Hepatocyte (in vitro differentiated cells): ENCODE measurements around the gene DZIP1L. TPM values are rescaled to one million over a fixed set of nuclear protein-coding genes. Genes with fewer than 3 reads are reported as not detected.

Source experiments
- DNase-seq: peaks from one replicate; pipeline ENCODE4 v3.0.0-alpha.2; 2016; ENCODE audit warnings: low spot score
- H2AFZ ChIP-seq: fragments of 200-600 bp; sonication (generic); 2 replicates; pipeline ENCODE4 v1.6.0; 2016; ENCODE audit warnings: antibody characterized with exemption, mild to moderate bottlenecking
- H3K27ac ChIP-seq: fragments of 200-600 bp; sonication (generic); 2 replicates; pipeline ENCODE4 v1.5.1; 2016; ENCODE audit warnings: mild to moderate bottlenecking
- H3K27me3 ChIP-seq: fragments of 200-600 bp; sonication (generic); 2 replicates; pipeline ENCODE4 v1.6.1; 2016
- H3K36me3 ChIP-seq: fragments of 200-600 bp; sonication (generic); replicated peaks from 2 replicates; pipeline ENCODE4 v1.5.1; 2016; ENCODE audit warnings: low read depth; ENCODE audit not compliant: insufficient read depth
- H3K4me1 ChIP-seq: fragments of 200-600 bp; sonication (generic); 2 replicates; pipeline ENCODE4 v1.5.1; 2016; ENCODE audit warnings: mild to moderate bottlenecking, moderate library complexity; ENCODE audit not compliant: insufficient read depth
- H3K4me2 ChIP-seq: fragments of 200-600 bp; sonication (generic); 2 replicates; pipeline ENCODE4 v1.6.0; 2016
- H3K4me3 ChIP-seq: fragments of 200-600 bp; sonication (generic); 2 replicates; pipeline ENCODE4 v1.5.1; 2016; ENCODE audit warnings: mild to moderate bottlenecking
- H3K79me2 ChIP-seq: fragments of 200-600 bp; sonication (generic); 2 replicates; pipeline ENCODE4 v1.6.0; 2017; ENCODE audit warnings: mild to moderate bottlenecking
- H3K9me2 ChIP-seq: fragments of 200-600 bp; sonication (generic); replicated peaks from 2 replicates; pipeline ENCODE4 v1.6.0; 2017; ENCODE audit warnings: mild to moderate bottlenecking; ENCODE audit not compliant: insufficient read depth
- H3K9me3 ChIP-seq: fragments of 200-600 bp; sonication (generic); 2 replicates; pipeline ENCODE4 v1.5.1; 2016; ENCODE audit warnings: low read depth, mild to moderate bottlenecking
- H4K20me1 ChIP-seq: fragments of 200-600 bp; sonication (generic); 2 replicates; pipeline ENCODE4 v1.6.0; 2016; ENCODE audit warnings: mild to moderate bottlenecking; ENCODE audit not compliant: insufficient read depth, poor library complexity, severe bottlenecking
- CTCF ChIP-seq: fragments of 200-600 bp; sonication (generic); IDR thresholded peaks from 2 replicates; pipeline ENCODE4 v1.5.1; 2016; ENCODE audit warnings: antibody characterized with exemption, mild to moderate bottlenecking; ENCODE audit not compliant: poor library complexity
- EZH2 ChIP-seq: fragments of 200-600 bp; sonication (generic); IDR thresholded peaks from 2 replicates; pipeline ENCODE4 v1.6.1; 2016; ENCODE audit warnings: antibody characterized with exemption, mild to moderate bottlenecking, borderline replicate concordance
- EZH2phosphoT487 ChIP-seq: fragments of 200-600 bp; sonication (generic); IDR thresholded peaks from one replicate; pipeline ENCODE4 v1.6.1; 2018; ENCODE audit warnings: antibody characterized with exemption, mild to moderate bottlenecking, low read depth, moderate library complexity; ENCODE audit not compliant: unreplicated experiment, severe bottlenecking
- WGBS: methylation state at CpG from one replicate; pipeline ENCODE4 v1.1.6; 2016; ENCODE audit warnings: low lambda C conversion rate; ENCODE audit errors: missing lambda C conversion rate; 5-methylcytosine and 5-hydroxymethylcytosine counted together
- polyA plus RNA-seq: library from polyadenylated mRNA; unstranded; fragments of >200 nt; fragmentation: Nextera tagmentation; extraction: Ambion mirVana; gene quantifications from 2 replicates; pipeline ENCODE4 v1.2.1, GENCODE V29; 2016
- total RNA-seq: library from RNA; depleted of rRNA; stranded (reverse); fragments of >200 nt; gene quantifications from 2 replicates; pipeline ENCODE4 v1.2.3, GENCODE V29; 2014

Gene DZIP1L
- total and polyA plus RNA-seq, 2 experiments from 2014 or later, result 4.0 to 7.5 TPM

GRCh38 chr3:138066383-138066782, 49.0 kb downstream of the DZIP1L start:
- 93% methylated on average over 8 of the region's 8 CpGs for WGBS
- H3K27ac ChIP-seq, result no peak overlapping the region
- no peaks in the 10 kb centered on the region for H3K36me3 ChIP-seq
- H3K27me3 ChIP-seq, result no peaks in the 10 kb centered on the region
- H2AFZ ChIP-seq, result no peak overlapping the region
- H3K4me1 ChIP-seq, result no peaks in the 10 kb centered on the region
- no peaks in the 10 kb centered on the region for H3K9me3 ChIP-seq
- H3K79me2 ChIP-seq, result no peaks in the 10 kb centered on the region
- no peak overlapping the region for H3K4me2 ChIP-seq
- no peaks in the 10 kb centered on the region for H4K20me1 ChIP-seq
- DNase-seq, result no peak
- no peaks in the 10 kb centered on the region for H3K9me2 ChIP-seq
- TF ChIP-seq EZH2phosphoT487 (no peak), EZH2 (no peak), CTCF (no peak)
- no peak overlapping the region for H3K4me3 ChIP-seq

GRCh38 chr3:138065949-138066348, 49.5 kb downstream of the DZIP1L start:
- no peaks in the 10 kb centered on the region for H3K36me3 ChIP-seq
- no peaks in the 10 kb centered on the region for H4K20me1 ChIP-seq
- no peak for TF ChIP-seq CTCF
- no peak for TF ChIP-seq EZH2phosphoT487
- no peak for TF ChIP-seq EZH2
- no peaks in the 10 kb centered on the region for H3K9me2 ChIP-seq
- H2AFZ ChIP-seq, result no peak overlapping the region
- WGBS, result 98% methylated on average over 2 of the region's 2 CpGs
- H3K4me2 ChIP-seq, result no peak overlapping the region
- H3K27ac ChIP-seq, result no peak overlapping the region
- no peak overlapping the region for H3K4me3 ChIP-seq
- no peaks in the 10 kb centered on the region for H3K79me2 ChIP-seq
- no peaks in the 10 kb centered on the region for H3K4me1 ChIP-seq
- no peaks in the 10 kb centered on the region for H3K9me3 ChIP-seq
- no peak for DNase-seq
- no peaks in the 10 kb centered on the region for H3K27me3 ChIP-seq

GRCh38 chr3:138063416-138063815, 52.0 kb downstream of the DZIP1L start:
- 72% methylated on average over 4 of the region's 4 CpGs for WGBS
- H3K9me3 ChIP-seq, result no peaks in the 10 kb centered on the region
- TF ChIP-seq CTCF (no peak), EZH2 (no peak), EZH2phosphoT487 (no peak)
- no peaks in the 10 kb centered on the region for H3K4me1 ChIP-seq
- H3K9me2 ChIP-seq, result no peaks in the 10 kb centered on the region
- H2AFZ ChIP-seq, result no peak overlapping the region
- H3K4me3 ChIP-seq, result no peak overlapping the region
- H3K79me2 ChIP-seq, result no peaks in the 10 kb centered on the region
- no peaks in the 10 kb centered on the region for H3K27me3 ChIP-seq
- H3K36me3 ChIP-seq, result no peaks in the 10 kb centered on the region
- H4K20me1 ChIP-seq, result no peaks in the 10 kb centered on the region
- no peak overlapping the region for H3K27ac ChIP-seq
- DNase-seq, result no peak
- no peak overlapping the region for H3K4me2 ChIP-seq

- no peaks in the 10 kb centered on the region for H4K20me1 ChIP-seq
- H3K79me2 ChIP-seq, result no peaks in the 10 kb centered on the region
- no peak overlapping the region for H3K27ac ChIP-seq
- H3K4me2 ChIP-seq, result no peak overlapping the region
- H3K9me3 ChIP-seq, result no peaks in the 10 kb centered on the region
- H3K4me1 ChIP-seq, result no peaks in the 10 kb centered on the region
- H3K27me3 ChIP-seq, result no peaks in the 10 kb centered on the region
- H3K9me2 ChIP-seq, result no peaks in the 10 kb centered on the region
- H3K36me3 ChIP-seq, result no peaks in the 10 kb centered on the region
- 88% methylated on average over 1 of the region's 1 CpG for WGBS
- H2AFZ ChIP-seq, result no peak overlapping the region
- TF ChIP-seq EZH2 (no peak), CTCF (no peak), EZH2phosphoT487 (no peak)
- H3K4me3 ChIP-seq, result no peak overlapping the region
- DNase-seq, result no peak
Observed at GRCh38 chr3:138062626-138063025, 52.8 kb downstream of the DZIP1L start.
